Medulla oblongata (tissue), 1 donor: ENCODE results near the gene PRKAA1.
"Not testable (repeated sequence)": the region's sequence is repeated elsewhere in the genome, so short reads cannot be mapped to it uniquely, and the experiment has no call there.

Source experiments
- DNase-seq: peaks from one replicate; pipeline ENCODE4 v3.0.0-alpha.2; 2015; ENCODE audit errors: extremely low spot score

The PRKAA1 gene

DNA sequence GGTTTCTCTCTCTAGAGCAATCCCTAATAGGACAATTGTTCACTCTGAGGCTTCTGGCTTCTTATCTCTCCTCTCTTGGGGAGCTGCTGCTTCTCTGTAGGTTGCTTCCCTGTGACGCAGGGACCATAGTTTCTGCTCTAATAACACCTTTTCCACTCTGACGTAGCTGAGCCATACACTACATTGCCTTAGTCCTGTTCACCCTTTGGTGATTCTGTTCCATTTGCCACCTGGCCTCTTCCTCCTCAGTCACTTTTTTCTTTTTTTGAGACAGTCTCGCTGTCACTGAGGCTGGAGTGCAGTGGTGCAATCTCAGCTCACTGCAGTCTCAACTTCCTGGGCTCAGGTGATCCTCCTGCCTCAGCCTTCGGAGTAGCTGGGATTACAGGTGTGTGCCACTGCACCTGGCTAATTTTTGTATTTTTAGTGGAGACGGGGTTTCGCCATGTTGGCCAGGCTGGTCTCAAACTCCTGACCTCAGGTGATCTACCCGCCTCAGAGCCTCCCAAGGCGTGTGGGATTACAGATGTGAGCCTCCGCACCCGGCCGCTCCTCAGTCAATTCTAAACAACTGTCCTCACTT lies 27.4 kb upstream of the PRKAA1 start:
- not testable (repeated sequence) for DNase-seq

DNA sequence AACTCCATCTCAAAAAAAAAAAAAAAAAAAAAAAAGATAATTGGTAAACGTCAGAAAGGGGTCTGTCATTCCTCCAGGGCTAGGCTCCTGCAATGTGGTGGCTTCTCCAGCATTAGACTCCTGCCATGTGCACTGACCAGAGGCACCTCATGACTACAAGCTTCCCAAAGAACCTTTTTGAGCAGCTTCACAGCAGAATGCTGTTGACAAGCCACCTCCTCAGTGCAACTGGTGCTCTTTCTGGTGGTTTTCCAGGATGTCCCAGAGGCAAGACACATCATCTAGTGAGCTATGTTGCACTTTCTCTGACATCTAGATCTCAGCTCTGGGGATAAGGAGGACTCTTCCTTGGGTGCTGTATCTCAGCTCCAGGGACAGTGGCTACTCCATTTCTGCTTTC lies 25.3 kb upstream of the PRKAA1 start:
- DNase-seq, result no peak

- no peak for DNase-seq
Observed at GRCh38 chr5:40813698-40814281, 15.6 kb upstream of the PRKAA1 start.

DNA sequence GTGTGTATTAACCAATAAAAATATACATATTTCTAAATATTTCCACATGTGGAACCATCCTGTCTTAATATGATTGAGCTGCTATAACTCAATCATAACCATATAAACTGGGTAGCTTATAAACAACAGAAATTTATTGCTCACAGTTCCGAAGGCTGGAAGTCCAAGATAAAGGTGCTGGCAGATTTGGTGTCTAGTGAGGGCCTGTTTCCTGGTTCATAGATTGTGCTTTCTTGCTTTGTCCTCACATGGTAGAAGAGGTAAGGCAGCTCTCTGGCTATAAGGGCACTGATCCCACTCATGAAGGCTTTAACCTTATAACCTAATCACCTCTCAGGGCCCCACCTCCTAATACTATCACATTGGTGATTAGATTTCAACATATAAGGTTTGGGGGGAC lies 14.0 kb upstream of the PRKAA1 start:
- DNase-seq, result no peak

- DNase-seq, result no peak
Observed at GRCh38 chr5:40801771-40802562, 3.8 kb upstream of the PRKAA1 start.

- DNase-seq, result peak; percentile 7
Observed at GRCh38 chr5:40799258-40799657, 1.1 kb upstream of the PRKAA1 start.

- DNase-seq, result no peak
Observed at GRCh38 chr5:40798801-40799210, 632 bp upstream of the PRKAA1 start.

DNA sequence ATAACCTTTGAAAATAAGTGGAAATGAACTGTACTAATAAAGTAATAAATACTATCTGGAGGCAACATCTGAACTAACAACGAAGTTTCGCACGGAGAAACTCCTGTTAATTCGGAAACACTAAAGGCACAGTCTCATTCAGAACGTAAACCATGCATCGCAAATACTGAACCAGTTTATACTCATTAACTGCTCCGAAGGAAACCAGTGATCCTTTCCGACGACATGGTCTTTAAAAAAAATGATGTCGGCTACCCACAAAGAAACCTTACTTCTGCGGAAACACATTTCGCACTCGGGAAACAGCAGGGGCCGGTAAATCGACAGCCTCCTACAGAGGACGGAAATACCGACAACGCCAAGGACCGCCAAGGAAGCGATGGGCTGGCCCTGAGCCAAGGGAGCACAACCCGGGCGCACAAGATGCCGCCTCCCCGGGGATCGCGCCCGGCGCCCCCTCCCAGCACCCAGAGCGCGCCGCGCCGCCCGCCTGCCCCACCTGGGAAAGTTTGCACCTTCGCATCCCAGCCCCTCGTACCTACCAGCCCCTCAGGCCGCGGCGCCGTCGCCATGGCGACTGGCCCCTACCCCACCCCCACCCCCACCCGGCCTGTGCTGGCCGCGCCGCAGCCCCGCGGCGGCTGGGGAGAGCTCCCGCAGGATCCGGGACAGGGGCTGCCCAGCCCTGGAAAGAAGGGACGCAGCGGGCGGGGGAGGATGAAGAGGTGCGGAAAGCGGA lies 732 bp downstream of the PRKAA1 start:
- peak; percentile 55 for DNase-seq

DNA sequence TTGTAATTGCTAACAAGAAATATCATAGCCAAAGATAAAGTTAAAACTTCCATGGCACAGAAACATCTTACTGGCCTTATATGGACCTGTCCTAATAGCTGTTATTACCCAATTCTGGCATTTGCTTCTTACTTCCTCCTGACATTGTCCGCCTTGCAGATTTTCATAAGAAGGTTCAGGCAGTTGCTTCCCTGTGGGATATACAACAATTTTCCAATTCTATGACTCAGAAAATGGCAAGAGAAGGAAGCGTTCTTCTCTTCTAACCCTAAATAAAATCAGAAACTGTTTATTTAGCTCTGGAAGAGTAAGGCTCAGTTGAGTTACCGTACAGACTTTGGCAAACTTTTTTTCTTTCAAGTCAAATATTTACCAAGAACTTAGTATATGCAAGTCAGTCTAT lies 1.7 kb downstream of the PRKAA1 start:
- DNase-seq, result peak; percentile 27

DNA sequence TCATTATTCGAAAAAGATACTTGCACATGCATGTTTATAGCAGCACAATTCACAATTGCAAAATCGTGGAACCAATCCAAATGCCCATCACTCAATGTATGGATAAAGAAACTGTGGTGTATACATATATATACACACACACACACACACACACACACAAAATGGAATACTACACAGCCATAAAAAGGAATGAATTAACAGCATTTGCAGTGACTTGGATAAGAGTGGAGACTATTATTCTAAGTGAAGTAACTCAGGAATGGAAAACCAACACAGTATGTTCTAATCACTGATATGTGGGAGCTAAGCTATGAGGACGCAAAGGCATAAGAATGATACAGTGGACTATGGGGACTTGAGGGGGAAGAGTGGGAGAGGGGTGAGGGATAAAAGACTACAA lies 3.3 kb downstream of the PRKAA1 start:
- DNase-seq, result not testable (repeated sequence)

GRCh38 chr5:40794340-40794739 lies 3.8 kb downstream of the PRKAA1 start:
- not testable (repeated sequence) for DNase-seq

DNA sequence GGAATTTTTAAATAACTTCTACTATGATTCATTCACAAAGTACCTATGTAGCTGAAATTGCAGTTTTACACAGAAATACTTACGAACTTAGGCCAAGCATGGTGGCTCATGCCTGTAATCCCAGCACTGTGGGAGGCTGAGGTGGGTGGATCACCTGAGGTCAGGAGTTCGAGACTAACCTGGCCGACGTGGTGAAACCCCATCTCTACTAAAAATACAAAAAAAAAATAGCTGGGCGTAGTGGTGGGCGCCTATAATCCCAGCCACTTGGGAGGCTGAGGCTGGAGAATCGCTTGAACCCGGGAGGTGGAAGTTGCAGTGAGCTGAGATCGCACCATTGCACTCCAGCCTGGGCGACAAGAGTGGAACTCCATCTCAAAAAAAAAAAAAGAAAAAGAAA lies 5.5 kb downstream of the PRKAA1 start:
- DNase-seq, result not testable (repeated sequence)

DNA sequence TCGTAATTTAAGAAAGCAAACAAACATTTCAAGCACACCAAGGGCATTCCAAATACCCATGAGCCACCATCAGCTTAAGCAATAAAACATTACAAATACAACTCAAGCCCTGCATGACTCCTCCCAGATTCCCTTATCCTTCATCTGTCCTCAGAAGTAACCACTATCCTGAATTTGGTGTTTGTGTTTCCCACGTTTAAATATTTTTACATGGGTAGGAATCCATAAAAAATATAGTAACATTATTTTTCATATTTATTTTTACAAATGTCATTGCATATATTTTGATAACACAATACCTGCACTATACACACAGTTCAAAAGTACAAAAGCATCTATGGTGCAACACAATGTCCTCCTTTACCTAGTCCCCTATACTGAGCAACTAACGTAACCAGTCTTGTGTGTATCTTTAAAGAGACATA lies 6.4 kb downstream of the PRKAA1 start:
- no peak for DNase-seq

- DNase-seq, result no peak
Observed at GRCh38 chr5:40790947-40791593, 7.1 kb downstream of the PRKAA1 start.

DNA sequence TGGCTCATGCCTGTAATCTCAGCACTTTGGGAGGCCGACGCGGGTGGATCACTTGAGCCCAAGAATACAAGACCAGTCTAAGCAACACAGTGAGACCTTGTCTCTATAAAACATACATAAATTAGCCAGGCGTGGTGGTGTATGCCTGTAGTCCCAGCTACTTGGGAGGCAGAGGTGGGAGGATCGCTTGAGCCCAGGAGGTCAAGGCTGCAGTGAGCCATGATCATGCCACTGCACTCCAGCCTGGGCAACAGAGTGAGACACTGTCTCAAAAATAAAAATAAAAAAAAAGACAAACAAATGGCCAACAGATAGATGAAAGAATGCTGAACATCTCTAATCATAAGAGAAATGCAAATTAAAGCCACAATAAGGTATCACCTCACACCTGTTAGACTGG lies 9.2 kb downstream of the PRKAA1 start:
- DNase-seq, result not testable (repeated sequence)

DNA sequence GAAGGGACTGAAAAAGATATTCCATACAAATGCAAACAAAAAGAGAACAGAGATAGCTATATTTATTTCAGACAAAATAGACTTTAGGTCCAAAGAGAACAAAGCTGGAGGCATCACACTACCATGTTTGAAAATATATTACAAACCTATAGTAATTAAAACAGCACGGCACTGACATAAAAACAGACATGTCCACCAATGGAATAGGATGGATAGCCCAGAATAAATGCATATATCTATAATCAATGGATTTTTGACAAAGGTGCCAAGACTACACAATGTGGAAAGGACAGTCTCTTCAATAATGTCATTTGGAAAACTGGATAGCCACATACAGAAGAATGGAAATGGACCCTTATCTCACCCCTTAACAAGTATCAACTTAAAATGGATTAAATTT lies 10.2 kb downstream of the PRKAA1 start:
- no peak for DNase-seq

DNA sequence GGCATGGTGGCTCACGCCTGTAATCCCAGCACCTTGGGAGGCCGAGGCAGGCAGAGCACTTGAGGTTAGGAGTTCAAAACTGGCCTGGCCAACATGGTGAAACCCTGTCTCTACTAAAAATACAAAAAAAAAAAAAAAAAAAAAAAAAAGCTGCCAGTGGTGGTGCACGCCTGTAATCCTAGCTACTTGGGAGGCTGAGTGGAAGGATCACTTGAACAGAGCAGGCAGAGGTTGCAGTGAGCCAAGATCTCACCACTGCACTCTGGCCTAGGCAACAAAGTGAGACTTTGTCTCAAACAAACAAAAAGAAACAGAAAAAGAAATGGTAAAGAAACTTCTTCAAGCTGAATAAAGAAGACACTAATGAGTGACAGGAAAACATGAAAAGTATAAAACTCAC lies 11.5 kb downstream of the PRKAA1 start:
- not testable (repeated sequence) for DNase-seq

GRCh38 chr5:40784916-40785315 lies 13.3 kb downstream of the PRKAA1 start:
- no peak for DNase-seq

GRCh38 chr5:40784027-40784653 lies 14.0 kb downstream of the PRKAA1 start:
- DNase-seq, result no peak

GRCh38 chr5:40781843-40782409 lies 16.2 kb downstream of the PRKAA1 start:
- no peak for DNase-seq

DNA sequence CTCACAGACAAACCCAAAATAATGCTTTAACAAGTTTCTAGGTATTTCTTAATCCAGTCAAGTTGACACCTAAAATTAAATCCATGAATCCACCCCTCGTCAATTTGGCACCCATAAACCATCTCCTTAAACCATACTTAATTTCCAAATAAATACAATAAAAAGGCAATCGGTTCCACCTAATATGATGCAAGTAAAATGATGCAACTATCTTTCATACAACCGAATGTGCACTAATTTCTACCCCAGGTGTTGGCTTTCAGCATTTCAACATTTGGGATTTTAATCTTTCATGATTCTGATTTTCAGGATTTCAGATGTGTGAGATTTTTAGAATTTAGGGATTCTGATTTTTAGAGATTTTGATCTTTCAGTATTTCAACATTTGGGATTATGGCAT lies 17.3 kb downstream of the PRKAA1 start:
- DNase-seq, result no peak
